NCI-H2196 (cell line): ENCODE results near the gene FANCD2.
A peak's percentile ranks its signal among the peaks of the same experiment; 100 is the strongest.
"Not testable (repeated sequence)": the region's sequence is repeated elsewhere in the genome, so short reads cannot be mapped to it uniquely, and the experiment has no call there.

Experiments used
- DNase-seq: peaks from one replicate; lab custom pipeline; 2025; ENCODE audit not compliant: unreplicated experiment; lab: John Stamatoyannopoulos, UW

The FANCD2 gene

GRCh38 chr3:10026084-10026890, at the start of gene FANCD2:
FANCD2 (plus strand) TSS chr3:10026437; CDS start chr3:10028658, 2,221 bp downstream.
- peak; percentile 72 for DNase-seq

GRCh38 chr3:9976721-9977709, 49.2 kb upstream of the FANCD2 start:
- DNase-seq: peak; percentile 45

GRCh38 chr3:9978710-9979305, 47.4 kb upstream of the FANCD2 start:
- no peak for DNase-seq

- no peak for DNase-seq
Measured at GRCh38 chr3:9980251-9980650, 46.0 kb upstream of the FANCD2 start.

GRCh38 chr3:9986230-9986725, 40.0 kb upstream of the FANCD2 start:
- DNase-seq: no peak

GRCh38 chr3:9994086-9994844, 32.0 kb upstream of the FANCD2 start:
- no peak for DNase-seq

- no peak for DNase-seq
Measured at GRCh38 chr3:10000686-10001085, 25.6 kb upstream of the FANCD2 start.

- no peak for DNase-seq
Measured at GRCh38 chr3:10002951-10003350, 23.3 kb upstream of the FANCD2 start.

- DNase-seq: no peak
Measured at GRCh38 chr3:10004506-10004905, 21.7 kb upstream of the FANCD2 start.

- DNase-seq: no peak
Measured at GRCh38 chr3:10004960-10005564, 21.2 kb upstream of the FANCD2 start.

GRCh38 chr3:10006048-10006761, 20.0 kb upstream of the FANCD2 start:
- no peak for DNase-seq

- DNase-seq: no peak
Measured at GRCh38 chr3:10006762-10007090, 19.5 kb upstream of the FANCD2 start.

- DNase-seq: no peak
Measured at GRCh38 chr3:10007126-10007782, 19.0 kb upstream of the FANCD2 start.

- not testable (repeated sequence) for DNase-seq
Measured at GRCh38 chr3:10008216-10008587, 18.0 kb upstream of the FANCD2 start.

GRCh38 chr3:10008588-10009344, 17.5 kb upstream of the FANCD2 start:
- DNase-seq: peak; percentile 68

- no peak for DNase-seq
Measured at GRCh38 chr3:10010421-10010877, 15.8 kb upstream of the FANCD2 start.

- peak; percentile 72 for DNase-seq
Measured at GRCh38 chr3:10010878-10011465, 15.3 kb upstream of the FANCD2 start.

- DNase-seq: no peak
Measured at GRCh38 chr3:10011631-10012030, 14.6 kb upstream of the FANCD2 start.
